HG03575 (cell line): ENCODE results near the gene CFAP73.

Source experiments
- ATAC-seq: cut with Tn5 transposase; IDR thresholded peaks from one replicate; pipeline ENCODE4 v1.9.1; 2021; ENCODE audit not compliant: unreplicated experiment, insufficient number of reproducible peaks, low FRiP score; ENCODE audit errors: extremely low read depth

The CFAP73 gene

DNA sequence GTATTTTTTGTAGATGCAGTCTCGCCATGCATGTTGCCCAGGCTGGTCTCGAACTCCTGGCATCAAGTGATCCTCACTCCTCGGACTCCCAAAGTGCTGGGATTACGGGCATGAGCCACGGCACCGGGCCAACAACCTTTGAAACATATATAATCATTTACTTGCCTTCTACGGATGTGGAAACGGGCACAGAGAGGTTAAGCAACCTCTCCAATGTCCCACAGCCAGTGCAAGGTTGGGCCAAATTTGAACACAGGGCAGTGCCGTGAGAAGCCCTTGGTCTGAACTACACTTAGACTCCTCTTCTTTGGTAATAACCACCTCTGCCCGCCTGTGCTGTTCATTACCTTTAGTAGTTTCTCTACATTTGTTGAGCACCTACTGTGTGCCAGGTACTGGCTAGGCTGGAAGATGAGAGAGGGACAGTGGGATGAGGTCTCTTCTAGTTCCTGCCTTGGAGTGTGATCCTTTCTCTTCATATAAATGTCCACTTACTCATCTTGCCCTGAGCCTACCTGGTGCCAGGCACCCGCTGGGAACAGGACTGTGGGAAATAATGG is 33.6 kb downstream of the CFAP73 start:
- ATAC-seq, result no peak

DNA sequence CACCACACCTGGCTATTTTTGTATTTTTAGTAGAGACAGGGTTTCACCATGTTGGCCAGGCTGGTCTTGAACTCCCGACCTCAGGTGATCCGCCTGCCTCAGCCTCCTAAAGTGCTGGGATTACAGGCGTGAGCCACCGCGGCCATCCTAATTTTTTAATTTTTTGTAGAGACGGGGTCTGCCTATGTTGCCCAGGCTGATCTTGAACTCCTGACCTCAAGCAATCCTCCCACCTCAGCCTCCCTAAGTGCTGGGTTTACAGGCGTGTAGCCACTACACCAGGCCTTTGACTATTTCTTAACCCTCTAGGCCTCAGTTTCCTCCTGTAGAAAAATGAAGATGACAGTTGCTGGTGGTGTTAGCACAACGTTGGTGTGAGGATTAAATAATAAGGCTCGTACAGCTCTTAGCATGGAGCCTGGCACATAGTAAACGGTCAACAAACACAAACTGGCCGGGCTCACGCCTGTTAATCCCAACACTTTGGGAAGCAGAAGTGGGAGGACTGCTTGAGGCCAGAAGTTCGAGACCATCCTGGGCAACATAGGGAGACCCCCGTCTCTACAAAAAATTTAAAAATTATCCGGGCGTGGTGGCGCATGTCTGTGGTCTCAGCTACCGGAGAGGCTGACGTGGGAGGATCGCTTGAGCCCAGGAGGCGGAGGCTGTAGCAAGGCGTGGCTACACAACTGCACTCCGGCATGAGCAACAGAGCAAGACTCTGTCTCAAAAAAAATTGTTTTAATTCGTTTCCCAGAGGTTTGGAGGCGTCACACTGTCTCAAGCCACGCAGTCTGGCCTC is 34.8 kb downstream of the CFAP73 start:
- ATAC-seq, result no peak

GRCh38 chr12:113184900-113185179 is 35.3 kb downstream of the CFAP73 start:
- no peak for ATAC-seq

GRCh38 chr12:113185180-113186032 is 35.9 kb downstream of the CFAP73 start, which contains the start of the genes DDX54 and RITA1:
Gene DDX54 (minus strand): TSS chr12:113185478. CDS start chr12:113185451, 27 bp downstream.
Gene RITA1 (plus strand): TSS chr12:113185721. CDS start chr12:113186747, 1,026 bp downstream.
- no peak for ATAC-seq

DNA sequence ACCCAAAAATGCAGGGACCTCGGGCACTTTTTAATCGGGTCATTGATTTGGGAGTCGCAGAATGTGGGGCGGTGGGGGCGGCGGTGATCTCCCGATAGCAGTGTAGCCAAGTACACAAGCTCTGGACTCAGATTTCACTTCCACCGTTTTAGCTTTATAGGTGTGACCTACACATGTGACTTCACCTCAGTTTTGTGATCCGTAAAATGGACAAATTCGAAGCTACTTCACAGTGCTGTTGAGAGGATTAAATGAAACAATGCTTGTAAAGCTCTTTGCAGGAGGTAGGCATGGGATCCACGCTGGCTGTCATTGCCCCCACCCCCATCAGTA is 36.5 kb downstream of the CFAP73 start:
- no peak for ATAC-seq

DNA sequence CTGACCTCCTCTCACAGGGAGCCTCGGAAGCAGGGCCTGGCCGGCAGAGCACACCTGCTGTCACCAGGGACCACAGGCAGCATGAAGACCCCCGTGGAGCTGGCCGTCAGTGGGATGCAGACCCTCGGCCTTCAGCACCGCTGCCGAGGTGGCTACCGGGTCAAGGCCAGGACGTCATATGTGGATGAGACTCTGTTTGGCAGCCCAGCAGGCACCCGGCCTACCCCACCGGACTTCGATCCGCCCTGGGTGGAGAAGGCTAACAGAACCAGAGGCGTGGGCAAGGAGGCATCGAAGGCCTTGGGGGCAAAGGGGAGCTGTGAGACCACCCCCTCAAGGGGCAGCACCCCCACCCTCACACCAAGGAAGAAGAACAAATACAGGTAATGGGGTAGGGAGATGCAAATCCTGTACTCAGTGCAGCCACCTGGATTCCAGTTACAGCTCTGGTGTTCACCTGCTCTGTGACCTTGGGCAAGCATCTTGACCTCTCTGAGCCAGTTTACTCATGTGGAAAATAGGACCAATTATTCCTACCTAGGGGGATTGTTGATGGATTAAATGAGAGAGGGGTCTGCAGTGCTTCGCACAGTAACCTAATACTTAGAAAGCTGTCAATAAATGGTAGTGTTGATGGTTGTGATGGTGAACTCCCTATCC is 37.3 kb downstream of the CFAP73 start:
- no peak for ATAC-seq

DNA sequence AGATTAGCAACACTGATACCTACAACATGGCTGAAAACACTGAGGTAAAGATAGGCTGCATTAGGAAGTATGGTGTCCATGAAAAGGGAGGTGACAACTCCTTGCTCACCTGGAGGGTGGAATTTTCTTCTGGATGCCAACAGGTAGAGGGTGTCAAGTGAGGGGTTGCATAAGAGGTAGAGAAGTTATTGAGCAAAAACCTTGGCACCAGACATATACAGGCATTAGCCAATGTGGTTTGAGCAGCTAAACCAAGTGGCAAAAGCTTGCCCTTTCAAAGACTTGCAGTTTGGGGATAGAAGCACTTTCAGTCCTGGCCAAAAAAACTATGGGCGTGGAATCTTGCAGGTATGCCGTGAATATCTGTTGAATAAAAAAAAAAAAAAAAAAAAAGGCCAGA is 39.8 kb downstream of the CFAP73 start:
- no peak for ATAC-seq

- no peak for ATAC-seq
These were observed 41.2 kb downstream of the CFAP73 start for GRCh38 chr12:113190761-113191160.

GRCh38 chr12:113191227-113191626 is 41.7 kb downstream of the CFAP73 start:
- no peak for ATAC-seq

DNA sequence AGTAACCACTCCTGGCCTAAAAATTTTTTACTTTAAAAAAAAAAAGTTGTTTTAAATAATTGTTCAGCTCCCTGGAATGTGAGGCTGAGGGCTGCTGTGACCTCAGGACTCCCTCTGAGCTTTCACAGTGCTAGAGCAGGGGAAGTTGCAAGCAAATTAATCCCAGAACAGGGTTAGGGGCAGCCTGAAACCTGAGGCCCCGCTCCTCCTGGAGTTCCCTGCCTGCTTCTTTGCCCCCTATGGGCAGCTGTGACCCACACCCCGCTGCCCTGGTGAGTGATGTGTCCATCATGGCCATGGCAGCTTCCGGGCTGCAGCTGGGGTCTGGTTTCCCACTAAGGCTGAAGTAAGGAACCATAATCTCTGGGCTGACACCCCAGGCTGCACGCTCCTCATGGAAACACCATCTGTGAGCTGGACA is 45.5 kb downstream of the CFAP73 start:
- no peak for ATAC-seq

GRCh38 chr12:113195598-113195997 is 46.1 kb downstream of the CFAP73 start:
- ATAC-seq, result no peak

GRCh38 chr12:113196582-113196981 is 47.1 kb downstream of the CFAP73 start:
- ATAC-seq, result no peak

DNA sequence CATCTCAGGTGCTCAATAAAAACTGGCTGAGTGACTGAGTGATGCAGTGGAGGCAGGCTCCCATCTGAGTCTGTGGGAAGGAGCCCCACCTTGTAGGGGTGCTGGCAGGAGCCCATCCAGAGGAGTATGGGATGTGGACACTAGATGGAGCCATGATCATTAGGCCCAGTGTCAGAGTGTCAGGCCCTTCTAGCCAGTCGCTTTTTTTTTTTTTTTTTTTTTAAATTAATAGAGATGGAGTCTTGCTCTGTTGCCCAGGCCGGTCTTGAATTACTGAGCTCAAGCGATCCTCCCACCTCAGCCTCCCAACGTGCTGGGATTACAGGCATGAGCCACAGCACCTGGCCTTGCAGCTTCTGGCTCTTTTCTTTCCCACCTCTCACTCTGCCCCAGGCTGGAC is 47.5 kb downstream of the CFAP73 start:
- ATAC-seq, result no peak

DNA sequence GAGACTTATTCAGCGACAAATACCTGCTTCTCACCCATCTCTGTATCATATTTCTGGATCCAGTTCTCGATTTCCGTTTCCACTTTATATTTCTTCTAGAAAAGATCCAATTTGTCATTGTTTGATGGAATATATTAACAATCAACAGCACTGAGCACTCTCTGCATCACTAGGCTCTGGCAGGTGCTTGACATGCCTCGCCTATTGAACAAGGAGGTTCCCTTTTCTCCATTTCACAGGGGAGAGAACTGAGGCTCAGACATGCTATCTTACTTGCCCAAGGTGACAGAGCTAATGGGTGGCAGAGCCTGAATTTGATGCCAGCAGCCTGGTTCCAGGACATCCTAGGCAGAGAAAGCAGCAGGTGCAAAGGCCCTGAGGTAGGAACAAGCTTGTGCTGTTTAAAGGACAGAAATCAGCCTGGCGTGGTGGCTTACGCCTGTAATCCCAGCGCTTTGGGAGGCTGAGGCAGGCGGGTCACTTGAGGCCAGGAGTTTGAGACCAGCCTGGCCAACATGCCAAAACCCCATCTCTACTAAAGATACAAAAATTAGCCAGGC is 48.1 kb downstream of the CFAP73 start:
- ATAC-seq, result no peak

DNA sequence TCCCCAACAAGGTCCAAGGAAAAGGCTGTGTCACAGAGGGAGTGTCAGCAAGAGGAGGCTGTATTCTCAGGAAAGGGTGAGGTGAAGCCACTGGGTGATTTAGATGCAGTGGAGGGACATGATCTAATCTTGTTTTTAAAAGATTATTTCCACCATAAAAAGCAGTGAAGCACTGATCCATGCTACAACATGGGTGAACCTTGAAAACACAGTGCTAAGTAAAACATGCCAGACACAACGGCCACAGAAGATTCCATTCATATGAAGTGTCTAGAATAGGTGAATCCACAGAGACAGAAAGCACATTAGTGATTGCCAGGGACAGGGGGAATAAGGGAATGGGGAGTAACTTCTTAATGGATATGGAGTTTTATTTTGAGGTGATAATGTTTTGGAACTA is 48.8 kb downstream of the CFAP73 start:
- ATAC-seq, result no peak

- ATAC-seq, result no peak
These were observed 50.7 kb downstream of the CFAP73 start for GRCh38 chr12:113200021-113200797.

- ATAC-seq, result no peak
These were observed 52.0 kb downstream of the CFAP73 start for GRCh38 chr12:113201187-113202177.
